Right lobe of liver (tissue), 6 donors: Measurements from ENCODE around the gene HTRA2. TPM values are rescaled to one million over a fixed set of nuclear protein-coding genes. Genes with fewer than 3 reads are reported as not detected.

Experiments used
- ATAC-seq, 4 donors: fragments of 200-7000 bp; cut with Tn5 transposase; one replicate each; pipeline ENCODE4 v1.9.1; 2020; ENCODE audit warnings: mild to moderate bottlenecking in 4 of 4, moderate library complexity in 4 of 4
- DNase-seq, 3 donors: peaks; one replicate each; pipeline ENCODE4 v3.0.0-alpha.2; 2020
- H3K27ac ChIP-seq, 3 donors: fragments of 200-600 bp; one replicate each; pipeline ENCODE4 v1.8.0; 2022
- H3K27me3 ChIP-seq, 2 donors: fragments of 200-600 bp; one replicate each; pipeline ENCODE4 v1.8.0; 2022
- H3K36me3 ChIP-seq, 4 donors: fragments of 200-600 bp; sonication (generic) in 1 of 4; one replicate each; pipeline versions ENCODE4 v1.5.1 to v1.8.0; 2017 to 2022; ENCODE audit warnings: control low read depth in 1 of 4
- H3K4me1 ChIP-seq, 4 donors: fragments of 200-600 bp; sonication (generic) in 1 of 4; one replicate each; pipeline versions ENCODE4 v1.5.1 to v1.8.0; 2017 to 2022; ENCODE audit warnings: control low read depth in 1 of 4
- H3K4me3 ChIP-seq, 3 donors: fragments of 200-600 bp; one replicate each; pipeline ENCODE4 v1.8.0; 2022
- H3K9me3 ChIP-seq, 4 donors: fragments of 200-600 bp; sonication (generic) in 1 of 4; one replicate each; pipeline versions ENCODE4 v1.5.1 to v1.8.0; 2017 to 2022; ENCODE audit warnings: control low read depth in 1 of 4
- CTCF ChIP-seq, 4 donors: fragments of 200-600 bp in 3 of 4; fragments of 450-650 bp in 1 of 4; IDR thresholded peaks; one replicate each; pipeline versions ENCODE4 v1.5.1 to v1.8.0; 2016 to 2022; ENCODE audit warnings: antibody characterized with exemption in 4 of 4, mild to moderate bottlenecking in 2 of 4
- POLR2A ChIP-seq: fragments of 450-650 bp; IDR thresholded peaks from one replicate; pipeline ENCODE4 v1.6.1; 2017; ENCODE audit warnings: antibody characterized with exemption, mild to moderate bottlenecking
- WGBS: methylation state at CpG from one replicate; pipeline ENCODE4 v1.1.6; 2018; ENCODE audit warnings: low coverage, low lambda C conversion rate; ENCODE audit not compliant: insufficient coverage; ENCODE audit errors: missing lambda C conversion rate; 5-methylcytosine and 5-hydroxymethylcytosine counted together
- intact Hi-C, 2 donors: fragments of 100-400 bp; cut with DNase I; formaldehyde crosslinking; loops; one replicate each; pipeline versions ENCODE4 v1.11.2 to v1.14.1; 2022
- long read RNA-seq: library from polyadenylated mRNA; unstranded; transcript quantifications from one replicate; pipeline ENCODE4 v2.0.0, GENCODE V29; 2019
- total RNA-seq, 6 experiments: library from RNA; depleted of rRNA in 2 of 6; stranded (reverse); fragments of >200 nt in 2 of 6; fragmentation: NEBNext Ultra II Directional in 3 of 6; extraction: Animal tissue kit (Norgen Biotek cat#: 25700) in 3 of 6; gene quantifications; one replicate each; pipeline versions ENCODE4 v1.1.0 to v1.2.4, GENCODE V29; 2016 to 2023
- donor health status: DM: no; HTN: yes; CAD: no.
- donor health status: DM: no; HTN: no; CAD: no.
- donor health status: DM: no; HTN: no; CAD: no.
- donor health status: DM: no; HTN: yes; CAD: no.
- donor health status: DM: no; HTN: yes; CAD: no.

HTRA2 gene
- 10 to 100 TPM; 12.3 to 20.3 (median 15.2) TPM for total RNA-seq
- long read RNA-seq, partial matches to known transcripts: 0 of 2 reads
- long read RNA-seq, other reads (novel, unspliced or antisense): 1 of 2 reads

- ATAC-seq (peak; percentile 93 to 96 (median 94)), DNase-seq (peak; percentile 99 to 100 (median 100))
- H3K9me3 ChIP-seq: no peaks in the 10 kb centered on the region
- peak within 1 kb of the TSS; percentile 78 to 98 (median 97) for H3K4me3 ChIP-seq
- peaks cover 0 to 29% (median 9%) of the 10 kb centered on the region in 4 donors for H3K36me3 ChIP-seq
- 0% methylated on average over 15 of the region's 87 CpGs for WGBS
- H3K4me1 ChIP-seq: peaks cover 0 to 19% (median 6%) of the 10 kb centered on the region in 4 donors
- intact Hi-C loops: loop anchor here in 1 of 2 donors (5.0 kb wide), 1 partner anchor 42 kb away; no protein-coding TSS in a partner anchor
- TF ChIP-seq CTCF (IDR thresholded peaks at IDR 0.05) (peak in 1 of 4 donors; percentile 6), POLR2A (peak; percentile 74)
- peak within 1 kb of the TSS; percentile 68 to 77 (median 76) for H3K27ac ChIP-seq
- no peaks in the 10 kb centered on the region for H3K27me3 ChIP-seq
These were observed at the start of gene HTRA2, which contains the start of gene AUP1 for GRCh38 chr2:74529357-74530238. HTRA2 (plus strand) TSS chr2:74529933; CDS start chr2:74530007, 74 bp downstream. AUP1 (minus strand) TSS chr2:74529706; CDS start chr2:74529629, 77 bp downstream.

GRCh38 chr2:74481431-74481830 lies 48.3 kb upstream of the HTRA2 start:
- intact Hi-C loops: no loop called here
- WGBS: 38% methylated on average over 1 of the region's 3 CpGs
- Histone ChIP-seq H3K4me3 (peak overlapping the region; percentile 93 to 99 (median 97)), H3K36me3 (peaks cover 0 to 16% (median 2%) of the 10 kb centered on the region in 4 donors), H3K9me3 (no peaks in the 10 kb centered on the region), H3K4me1 (peaks cover 0 to 46% (median 10%) of the 10 kb centered on the region in 4 donors), H3K27ac (no peak overlapping the region), H3K27me3 (no peaks in the 10 kb centered on the region)
- no peak for ATAC-seq
- DNase-seq: no peak
- TF ChIP-seq POLR2A: no peak
- TF ChIP-seq CTCF (IDR thresholded peaks at IDR 0.05): no peak

- H3K27ac ChIP-seq: peak overlapping the region; percentile 71 to 84 (median 80)
- peaks cover 0 to 16% (median 2%) of the 10 kb centered on the region in 4 donors for H3K36me3 ChIP-seq
- H3K4me3 ChIP-seq: peak overlapping the region; percentile 93 to 99 (median 97)
- peak in 1 of 3 donors; percentile 52 for DNase-seq
- no peaks in the 10 kb centered on the region for H3K9me3 ChIP-seq
- H3K4me1 ChIP-seq: peaks cover 0 to 46% (median 13%) of the 10 kb centered on the region in 4 donors
- no peak for TF ChIP-seq POLR2A
- no peak for TF ChIP-seq CTCF (IDR thresholded peaks at IDR 0.05)
- no peaks in the 10 kb centered on the region for H3K27me3 ChIP-seq
- WGBS: 4% methylated on average over 8 of the region's 80 CpGs
- intact Hi-C loops: no loop called here
- peak; percentile 52 to 65 (median 59) for ATAC-seq
These were observed 47.6 kb upstream of the HTRA2 start for GRCh38 chr2:74481961-74482800.
